ENCODE data around the gene LDLRAD3. TPM values are rescaled to one million over a fixed set of nuclear protein-coding genes. Genes with fewer than 3 reads are reported as not detected.

Gene LDLRAD3
- polyA plus RNA-seq, 1 donor (not counting 4 experiments of a cell fraction or from before 2014, with no cell fraction given): 13.1 TPM

DNA sequence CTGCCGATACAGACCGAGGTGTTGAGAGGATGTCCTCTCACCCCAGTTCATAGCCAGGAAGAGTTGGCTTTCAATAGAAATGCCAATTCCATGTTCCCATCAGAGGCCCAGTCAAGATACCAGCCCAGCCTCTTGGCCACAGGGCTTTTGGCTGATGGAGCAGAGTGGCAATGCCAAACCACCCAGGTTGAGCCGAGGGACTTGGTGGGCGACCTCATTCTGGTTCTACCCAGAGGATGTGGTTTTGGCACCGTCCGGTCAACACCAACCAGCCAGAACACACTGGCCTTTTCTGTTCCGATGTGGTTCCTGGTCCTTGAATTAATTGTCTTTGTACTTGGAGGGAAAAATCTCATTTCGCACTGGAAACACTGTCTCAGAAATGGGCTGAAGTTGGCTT is 284.8 kb downstream of the LDLRAD3 start:
- peaks cover 3 to 5% of the 10 kb centered on the region in 2 experiments for H3K36me3 ChIP-seq (ENCODE audit: control insufficient read depth in 2 of 2, extremely low read depth in 1 of 2, insufficient read depth in 2 of 2, low read length in 2 of 2)
- no peaks in the 10 kb centered on the region for H3K4me1 ChIP-seq (ENCODE audit: control insufficient read depth, extremely low read depth, insufficient read depth, low read length)
- no peaks in the 10 kb centered on the region for H3K79me2 ChIP-seq (ENCODE audit: control insufficient read depth, insufficient read depth, low read length)
- H3K27ac ChIP-seq (ENCODE audit: control insufficient read depth, insufficient read depth, low read length): no peak overlapping the region
- H4K20me1 ChIP-seq (ENCODE audit: control insufficient read depth, extremely low read depth, insufficient read depth, low read length): peaks cover 3% of the 10 kb centered on the region
- DNase-seq (ENCODE audit: low read depth, low spot score) (no peak), FAIRE-seq (no peak)
- H3K4me2 ChIP-seq (ENCODE audit: control insufficient read depth, extremely low read depth, insufficient read depth, low read depth, low read length): no peak overlapping the region
- no peaks in the 10 kb centered on the region for H3K27me3 ChIP-seq (ENCODE audit: control insufficient read depth, extremely low read depth, insufficient read depth, low read length)
- H3K9me3 ChIP-seq (ENCODE audit: control insufficient read depth, low read depth, low read length): no peaks in the 10 kb centered on the region
- dilution Hi-C loops (cut with MboI; ENCODE audit: extremely low pct_ligation_motif_present, low sequenced_read_pairs): no loop called here
- H3K9ac ChIP-seq (ENCODE audit: control insufficient read depth, extremely low read depth, insufficient read depth, low read length): no peak overlapping the region
- no peaks in the 10 kb centered on the region for H3K9me1 ChIP-seq (ENCODE audit: control insufficient read depth, extremely low read depth, insufficient read depth, low read length)
- no peak overlapping the region for H2AFZ ChIP-seq (ENCODE audit: control insufficient read depth, low read length)
- TF ChIP-seq, protein P1, sequence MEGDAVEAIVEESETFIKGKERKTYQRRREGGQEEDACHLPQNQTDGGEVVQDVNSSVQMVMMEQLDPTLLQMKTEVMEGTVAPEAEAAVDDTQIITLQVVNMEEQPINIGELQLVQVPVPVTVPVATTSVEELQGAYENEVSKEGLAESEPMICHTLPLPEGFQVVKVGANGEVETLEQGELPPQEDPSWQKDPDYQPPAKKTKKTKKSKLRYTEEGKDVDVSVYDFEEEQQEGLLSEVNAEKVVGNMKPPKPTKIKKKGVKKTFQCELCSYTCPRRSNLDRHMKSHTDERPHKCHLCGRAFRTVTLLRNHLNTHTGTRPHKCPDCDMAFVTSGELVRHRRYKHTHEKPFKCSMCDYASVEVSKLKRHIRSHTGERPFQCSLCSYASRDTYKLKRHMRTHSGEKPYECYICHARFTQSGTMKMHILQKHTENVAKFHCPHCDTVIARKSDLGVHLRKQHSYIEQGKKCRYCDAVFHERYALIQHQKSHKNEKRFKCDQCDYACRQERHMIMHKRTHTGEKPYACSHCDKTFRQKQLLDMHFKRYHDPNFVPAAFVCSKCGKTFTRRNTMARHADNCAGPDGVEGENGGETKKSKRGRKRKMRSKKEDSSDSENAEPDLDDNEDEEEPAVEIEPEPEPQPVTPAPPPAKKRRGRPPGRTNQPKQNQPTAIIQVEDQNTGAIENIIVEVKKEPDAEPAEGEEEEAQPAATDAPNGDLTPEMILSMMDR (optimal IDR thresholded peaks at IDR 0.05 in 1 of 3, IDR thresholded peaks at IDR 0.05 in 1 of 3, conservative IDR thresholded peaks at IDR 0.05 in 1 of 3; ENCODE audit: extremely low read depth in 1 of 3, insufficient read depth in 2 of 3, low read length in 3 of 3): no peak
- TF ChIP-seq EZH2 (IDR thresholded peaks at IDR 0.05; ENCODE audit: low read length): no peak
- H3K4me3 ChIP-seq (ENCODE audit: control insufficient read depth in 2 of 3, extremely low read depth in 1 of 3, insufficient read depth in 2 of 3, low read depth in 1 of 3, low read length in 3 of 3): no peak overlapping the region

DNA sequence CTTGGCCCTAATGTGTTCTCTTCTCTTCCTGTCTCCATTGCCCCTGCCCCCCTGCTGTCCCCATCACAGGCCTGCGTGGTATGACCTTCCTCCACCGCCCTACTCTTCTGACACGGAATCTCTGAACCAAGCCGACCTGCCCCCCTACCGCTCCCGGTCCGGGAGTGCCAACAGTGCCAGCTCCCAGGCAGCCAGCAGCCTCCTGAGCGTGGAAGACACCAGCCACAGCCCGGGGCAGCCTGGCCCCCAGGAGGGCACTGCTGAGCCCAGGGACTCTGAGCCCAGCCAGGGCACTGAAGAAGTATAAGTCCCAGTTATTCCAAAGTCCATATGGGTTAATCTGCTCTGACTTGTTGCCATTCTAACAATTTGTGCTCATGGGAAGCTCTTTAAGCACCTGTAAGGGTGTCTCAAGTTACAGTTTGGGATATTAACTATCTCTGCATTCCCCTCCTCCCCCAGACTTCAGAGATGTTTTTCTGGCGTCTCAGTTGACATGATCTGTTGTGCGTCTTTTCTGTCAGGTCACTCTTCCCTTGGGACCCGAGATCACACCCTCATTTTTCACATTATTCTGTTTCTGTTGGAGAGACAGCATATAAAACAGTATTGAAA is 285.3 kb downstream of the LDLRAD3 start:
- dilution Hi-C loops (cut with MboI; ENCODE audit: extremely low pct_ligation_motif_present, low sequenced_read_pairs): no loop called here
- no peak overlapping the region for H2AFZ ChIP-seq (ENCODE audit: control insufficient read depth, low read length)
- FAIRE-seq (no peak), DNase-seq (ENCODE audit: low read depth, low spot score) (no peak)
- H3K9me3 ChIP-seq (ENCODE audit: control insufficient read depth, low read depth, low read length): no peaks in the 10 kb centered on the region
- H3K36me3 ChIP-seq (ENCODE audit: control insufficient read depth in 2 of 2, extremely low read depth in 1 of 2, insufficient read depth in 2 of 2, low read length in 2 of 2): peaks cover 3 to 5% of the 10 kb centered on the region in 2 experiments
- H3K9me1 ChIP-seq (ENCODE audit: control insufficient read depth, extremely low read depth, insufficient read depth, low read length): no peaks in the 10 kb centered on the region
- H3K27ac ChIP-seq (ENCODE audit: control insufficient read depth, insufficient read depth, low read length): no peak overlapping the region
- no peaks in the 10 kb centered on the region for H3K79me2 ChIP-seq (ENCODE audit: control insufficient read depth, insufficient read depth, low read length)
- no peaks in the 10 kb centered on the region for H3K4me1 ChIP-seq (ENCODE audit: control insufficient read depth, extremely low read depth, insufficient read depth, low read length)
- no peak overlapping the region for H3K4me3 ChIP-seq (ENCODE audit: control insufficient read depth in 2 of 3, extremely low read depth in 1 of 3, insufficient read depth in 2 of 3, low read depth in 1 of 3, low read length in 3 of 3)
- H3K27me3 ChIP-seq (ENCODE audit: control insufficient read depth, extremely low read depth, insufficient read depth, low read length): no peaks in the 10 kb centered on the region
- H3K9ac ChIP-seq (ENCODE audit: control insufficient read depth, extremely low read depth, insufficient read depth, low read length): no peak overlapping the region
- no peak for TF ChIP-seq EZH2 (IDR thresholded peaks at IDR 0.05; ENCODE audit: low read length)
- TF ChIP-seq, protein P1 (optimal IDR thresholded peaks at IDR 0.05 in 1 of 3, IDR thresholded peaks at IDR 0.05 in 1 of 3, conservative IDR thresholded peaks at IDR 0.05 in 1 of 3; ENCODE audit: extremely low read depth in 1 of 3, insufficient read depth in 2 of 3, low read length in 3 of 3): no peak
- no peak overlapping the region for H3K4me2 ChIP-seq (ENCODE audit: control insufficient read depth, extremely low read depth, insufficient read depth, low read depth, low read length)
- peaks cover 3% of the 10 kb centered on the region for H4K20me1 ChIP-seq (ENCODE audit: control insufficient read depth, extremely low read depth, insufficient read depth, low read length)

All from keratinocyte (primary cell).